OCI-LY3 (cell line): ENCODE measurements around the gene ASB7.
"Not testable (repeated sequence)": the region's sequence is repeated elsewhere in the genome, so short reads cannot be mapped to it uniquely, and the experiment has no call there.

Experiments
- CTCF ChIP-seq: fragments of 200-600, 300-600 bp; sonication (generic); IDR thresholded peaks from 2 replicates; pipeline ENCODE4 v1.5.1; 2014; ENCODE audit warnings: antibody characterized with exemption, low read length, low read depth
- EZH2phosphoT487 ChIP-seq: fragments of 200-600 bp; shearing (Covaris generic); IDR thresholded peaks from 2 replicates; pipeline ENCODE4 v1.6.1; 2018; ENCODE audit warnings: antibody characterized with exemption, mixed run types, low read depth

- not testable (repeated sequence) for TF ChIP-seq CTCF, EZH2phosphoT487
Observed at GRCh38 chr15:100679151-100679550, 76.8 kb downstream of the ASB7 start.
